Lower lobe of right lung (tissue), 2 donors: ENCODE results near the gene CASQ2. TPM values are rescaled to one million over a fixed set of nuclear protein-coding genes. Genes with fewer than 3 reads are reported as not detected.

ENCODE experiments used
- ATAC-seq, 2 donors: fragments of 200-7000 bp; cut with Tn5 transposase; one replicate each; pipeline ENCODE4 v1.9.1; 2020 to 2022; ENCODE audit warnings: mild to moderate bottlenecking in 2 of 2, moderate library complexity in 2 of 2
- DNase-seq: peaks from one replicate; pipeline ENCODE4 v3.0.0-alpha.2; 2020
- H3K27ac ChIP-seq: fragments of 200-600 bp; one replicate; pipeline ENCODE4 v1.8.0; 2022
- H3K27me3 ChIP-seq: fragments of 200-600 bp; one replicate; pipeline ENCODE4 v1.8.0; 2022; ENCODE audit warnings: low read depth
- H3K36me3 ChIP-seq: fragments of 200-600 bp; one replicate; pipeline ENCODE4 v1.8.0; 2022; ENCODE audit warnings: mild to moderate bottlenecking
- H3K4me1 ChIP-seq: fragments of 200-600 bp; one replicate; pipeline ENCODE4 v1.8.0; 2022
- H3K4me3 ChIP-seq: fragments of 200-600 bp; one replicate; pipeline ENCODE4 v1.8.0; 2022; ENCODE audit warnings: mild to moderate bottlenecking
- H3K9me3 ChIP-seq: fragments of 200-600 bp; one replicate; pipeline ENCODE4 v1.8.0; 2022
- CTCF ChIP-seq: fragments of 200-600 bp; IDR thresholded peaks from one replicate; pipeline ENCODE4 v1.8.0; 2022; ENCODE audit warnings: antibody characterized with exemption, mild to moderate bottlenecking
- intact Hi-C: fragments of 100-400 bp; cut with DNase I; formaldehyde crosslinking; loops from one replicate; pipeline ENCODE4 v1.11.0; 2022
- total RNA-seq: library from RNA; stranded (reverse); fragmentation: NEBNext Ultra II Directional; extraction: Animal tissue kit (Norgen Biotek cat#: 25700); gene quantifications from one replicate; pipeline ENCODE4 v1.2.1, GENCODE V29; 2021
- donor health status: DM: no; HTN: yes; CAD: no; lungs with severe emphysema.

Gene CASQ2
- total RNA-seq, 1 donor from 2014 or later, result 3.3 TPM

GRCh38 chr1:115791816-115792215, 23.3 kb upstream of the CASQ2 start:
- Histone ChIP-seq H3K27ac (no peak overlapping the region), H3K4me3 (no peak overlapping the region), H3K27me3 (peaks cover 10% of the 10 kb centered on the region), H3K4me1 (no peaks in the 10 kb centered on the region), H3K9me3 (no peaks in the 10 kb centered on the region), H3K36me3 (no peaks in the 10 kb centered on the region)
- intact Hi-C loops, result no loop called here
- TF ChIP-seq CTCF, result no peak
- ATAC-seq (no peak), DNase-seq (no peak)

- intact Hi-C loops, result no loop called here
- no peak for ATAC-seq
- H3K36me3 ChIP-seq, result no peaks in the 10 kb centered on the region
Observed at GRCh38 chr1:115790846-115791245, 22.3 kb upstream of the CASQ2 start.

GRCh38 chr1:115790356-115790755, 21.8 kb upstream of the CASQ2 start:
- no peak for DNase-seq
- Histone ChIP-seq H3K9me3 (no peaks in the 10 kb centered on the region), H3K4me3 (no peak overlapping the region), H3K27me3 (peaks cover 10% of the 10 kb centered on the region), H3K36me3 (no peaks in the 10 kb centered on the region), H3K27ac (no peak overlapping the region), H3K4me1 (no peaks in the 10 kb centered on the region)
- TF ChIP-seq CTCF, result no peak
- intact Hi-C loops, result no loop called here
- no peak for ATAC-seq

More at GRCh38 chr1:115790846-115791245, 22.3 kb upstream of the CASQ2 start:
- Histone ChIP-seq H3K9me3 (no peaks in the 10 kb centered on the region), H3K4me3 (no peak overlapping the region), H3K27me3 (peaks cover 10% of the 10 kb centered on the region), H3K4me1 (no peaks in the 10 kb centered on the region), H3K27ac (no peak overlapping the region)
- no peak for TF ChIP-seq CTCF
- DNase-seq, result no peak

GRCh38 chr1:115783311-115783710, 14.8 kb upstream of the CASQ2 start:
- Histone ChIP-seq H3K27ac (no peak overlapping the region), H3K27me3 (no peaks in the 10 kb centered on the region), H3K4me3 (no peak overlapping the region), H3K36me3 (no peaks in the 10 kb centered on the region), H3K9me3 (no peaks in the 10 kb centered on the region), H3K4me1 (no peaks in the 10 kb centered on the region)
- intact Hi-C loops, result no loop called here
- DNase-seq (no peak), ATAC-seq (no peak)
- TF ChIP-seq CTCF, result no peak

GRCh38 chr1:115782571-115783281, 14.2 kb upstream of the CASQ2 start:
- no peak for DNase-seq
- peak; percentile 54 to 88 for ATAC-seq
- Histone ChIP-seq H3K9me3 (no peaks in the 10 kb centered on the region), H3K4me1 (no peaks in the 10 kb centered on the region), H3K36me3 (no peaks in the 10 kb centered on the region), H3K27ac (no peak overlapping the region), H3K27me3 (no peaks in the 10 kb centered on the region), H3K4me3 (no peak overlapping the region)
- intact Hi-C loops, result no loop called here
- TF ChIP-seq CTCF, result no peak
